C4-2B (cell line): ENCODE results near the gene PRKG1.

Source experiments
- ZFX ChIP-seq: fragments of 450-650 bp; IDR thresholded peaks from 2 replicates; pipeline ENCODE4 v1.6.1; 2017
- TF ChIP-seq, protein P1 (sequence below): fragments of 450-650 bp; conservative IDR thresholded peaks from 2 replicates; pipeline ENCODE4 v1.5.1; 2017; ENCODE audit warnings: mild to moderate bottlenecking

DNA sequence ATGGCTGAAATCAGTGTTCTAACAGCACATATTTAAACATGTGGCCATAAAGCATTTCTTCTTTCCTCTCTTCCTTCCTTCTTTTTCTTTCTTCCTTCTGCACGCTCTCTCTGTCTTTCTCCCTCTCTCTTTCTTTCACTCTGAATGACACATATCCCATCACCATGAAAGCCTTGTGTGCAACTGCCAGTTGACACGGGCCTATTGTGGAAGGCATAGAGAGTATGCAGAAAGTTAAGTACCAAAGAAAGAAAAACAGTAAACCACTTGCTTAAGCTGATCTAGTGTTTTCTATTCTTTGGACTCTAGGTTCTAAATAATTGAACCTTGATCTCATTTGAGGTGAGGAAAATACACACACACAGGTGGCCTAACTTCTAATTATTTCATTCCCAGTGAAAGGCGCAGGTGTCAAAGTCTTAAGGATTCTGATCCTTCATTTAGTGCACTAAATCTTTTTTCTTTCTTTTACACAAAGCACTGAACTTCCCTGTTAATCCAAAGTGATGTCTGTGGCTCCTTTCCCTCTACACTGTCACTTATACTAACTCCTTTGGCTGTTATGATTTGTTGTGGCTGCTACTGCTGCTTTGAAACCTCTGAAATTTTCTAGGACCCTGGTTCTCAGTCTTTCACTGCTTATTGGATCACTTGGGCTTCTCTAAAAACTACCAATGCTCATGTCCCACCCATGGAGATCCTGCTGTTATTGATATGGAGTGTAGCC, 1257.5 kb downstream of the PRKG1 start:
- TF ChIP-seq, protein P1, sequence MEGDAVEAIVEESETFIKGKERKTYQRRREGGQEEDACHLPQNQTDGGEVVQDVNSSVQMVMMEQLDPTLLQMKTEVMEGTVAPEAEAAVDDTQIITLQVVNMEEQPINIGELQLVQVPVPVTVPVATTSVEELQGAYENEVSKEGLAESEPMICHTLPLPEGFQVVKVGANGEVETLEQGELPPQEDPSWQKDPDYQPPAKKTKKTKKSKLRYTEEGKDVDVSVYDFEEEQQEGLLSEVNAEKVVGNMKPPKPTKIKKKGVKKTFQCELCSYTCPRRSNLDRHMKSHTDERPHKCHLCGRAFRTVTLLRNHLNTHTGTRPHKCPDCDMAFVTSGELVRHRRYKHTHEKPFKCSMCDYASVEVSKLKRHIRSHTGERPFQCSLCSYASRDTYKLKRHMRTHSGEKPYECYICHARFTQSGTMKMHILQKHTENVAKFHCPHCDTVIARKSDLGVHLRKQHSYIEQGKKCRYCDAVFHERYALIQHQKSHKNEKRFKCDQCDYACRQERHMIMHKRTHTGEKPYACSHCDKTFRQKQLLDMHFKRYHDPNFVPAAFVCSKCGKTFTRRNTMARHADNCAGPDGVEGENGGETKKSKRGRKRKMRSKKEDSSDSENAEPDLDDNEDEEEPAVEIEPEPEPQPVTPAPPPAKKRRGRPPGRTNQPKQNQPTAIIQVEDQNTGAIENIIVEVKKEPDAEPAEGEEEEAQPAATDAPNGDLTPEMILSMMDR: no peak
- TF ChIP-seq ZFX: no peak
